IPS-15b (cell line): ENCODE data around the gene CTCF.

Experiments used
- H3K27me3 ChIP-seq: one replicate; pipeline ENCODE4 v1.6.1; 2013; ENCODE audit warnings: low read length; ENCODE audit not compliant: control insufficient read depth, insufficient read depth
- H3K36me3 ChIP-seq: one replicate; pipeline ENCODE4 v1.6.1; 2013; ENCODE audit warnings: low read length; ENCODE audit not compliant: control insufficient read depth, insufficient read depth
- H3K4me1 ChIP-seq: one replicate; pipeline ENCODE4 v1.6.1; 2013; ENCODE audit warnings: mild to moderate bottlenecking, low read length; ENCODE audit not compliant: control insufficient read depth, insufficient read depth
- H3K4me3 ChIP-seq: one replicate; pipeline ENCODE4 v1.5.1; 2013; ENCODE audit warnings: low read depth, low read length
- H3K9ac ChIP-seq: one replicate; pipeline ENCODE4 v1.6.1; 2013; ENCODE audit warnings: low read depth, mild to moderate bottlenecking, low read length
- H3K9me3 ChIP-seq: one replicate; pipeline ENCODE4 v1.6.1; 2013; ENCODE audit warnings: mild to moderate bottlenecking, low read length; ENCODE audit not compliant: control insufficient read depth, insufficient read depth

The CTCF gene

DNA sequence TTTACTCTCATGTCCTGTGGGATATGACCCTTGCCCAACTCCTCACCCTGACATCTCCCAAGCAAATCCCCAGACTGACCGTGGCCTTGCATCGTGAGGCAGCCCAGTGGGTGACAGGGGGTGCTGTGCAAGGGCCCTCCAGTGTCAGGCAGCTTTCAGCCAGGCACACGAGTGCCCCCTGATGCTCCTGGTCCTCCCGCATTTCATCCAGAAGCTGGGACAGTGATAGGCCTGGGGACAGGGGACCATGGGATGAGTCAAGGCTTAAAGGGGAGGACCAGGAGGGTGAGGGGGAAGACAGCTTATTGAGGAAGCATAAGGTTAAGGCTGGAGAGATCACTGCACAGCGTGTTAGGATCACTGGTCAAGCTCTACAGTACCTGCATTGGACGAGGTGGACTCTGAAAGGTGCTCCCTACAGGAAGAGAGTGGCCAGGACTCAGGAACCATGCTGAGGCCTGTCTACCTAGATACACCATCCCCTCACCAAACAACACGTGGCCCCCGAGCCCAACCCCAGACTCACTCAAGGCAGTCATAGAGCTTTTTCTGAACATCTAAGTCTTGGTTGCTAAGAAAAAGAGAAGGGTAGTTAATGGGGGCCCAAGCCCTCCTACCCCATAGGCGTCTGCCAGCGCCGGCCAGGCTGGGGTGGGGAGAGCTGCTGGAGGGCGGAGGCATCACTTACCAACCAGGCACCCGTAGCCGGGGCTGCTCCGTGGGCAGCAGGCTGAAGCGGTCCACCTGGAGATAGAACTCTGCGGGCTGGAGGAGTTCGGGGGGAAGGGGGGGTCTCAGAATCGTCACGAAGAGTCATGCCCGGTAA lies 96.7 kb downstream of the CTCF start:
- Histone ChIP-seq H3K36me3 (peaks cover 12% of the 10 kb centered on the region), H3K4me3 (peak overlapping the region; percentile 99), H3K9me3 (no peaks in the 10 kb centered on the region), H3K9ac (no peak overlapping the region), H3K27me3 (peaks cover 5% of the 10 kb centered on the region), H3K4me1 (peaks cover 4% of the 10 kb centered on the region)

DNA sequence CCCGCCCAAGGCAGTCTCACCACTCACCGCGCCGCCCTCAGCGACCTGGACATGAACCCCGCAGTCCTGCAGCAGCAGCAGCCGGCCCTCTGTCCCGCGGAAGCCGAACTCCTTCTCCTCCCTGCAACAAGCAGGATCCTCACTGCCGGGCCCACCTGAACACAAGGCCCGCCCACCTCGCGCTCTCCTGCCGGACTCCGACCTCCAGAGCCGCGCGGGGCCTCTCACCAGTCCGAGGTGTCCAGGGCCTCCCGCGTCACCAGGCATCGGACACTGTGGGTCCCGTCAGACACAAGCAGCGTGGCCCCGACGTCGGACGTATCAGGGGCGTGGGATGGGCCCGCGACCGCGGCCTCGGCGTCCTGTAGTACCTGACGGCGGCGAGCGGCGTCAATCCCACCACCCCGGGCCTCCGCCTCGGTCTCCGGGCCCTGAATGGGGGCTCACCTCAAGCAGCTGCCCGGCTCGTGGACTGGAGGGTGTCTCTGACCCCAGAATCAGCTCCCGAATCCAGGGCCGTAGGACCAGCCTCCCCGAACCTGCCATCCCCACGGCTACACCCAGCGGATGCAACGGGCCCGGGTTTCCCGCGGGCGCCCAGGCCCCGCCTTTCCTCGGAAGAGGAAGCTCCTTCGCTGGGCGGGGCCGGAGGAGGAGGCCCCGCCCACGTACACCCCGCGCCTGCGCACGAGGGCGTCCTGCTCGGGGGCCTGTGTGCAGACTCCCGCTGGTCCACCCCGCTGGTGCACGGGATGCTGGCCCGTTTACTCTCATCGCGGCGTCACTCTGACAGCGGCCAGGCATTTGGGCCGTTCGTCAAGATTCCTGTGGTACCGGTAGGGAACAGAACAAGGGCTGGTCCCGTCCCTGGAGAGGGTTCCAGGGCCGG lies 97.6 kb downstream of the CTCF start, which contains the start of gene ACD:
Gene ACD (minus strand): TSS at position 586 of the 889 bp plus-strand sequence. CDS start 40 bp downstream, at position 546.
- H3K36me3 ChIP-seq = peaks cover 12% of the 10 kb centered on the region
- H3K9ac ChIP-seq = peak within 1 kb of the TSS; percentile 76
- peak within 1 kb of the TSS; percentile 99 for H3K4me3 ChIP-seq
- H3K27me3 ChIP-seq = peaks cover 5% of the 10 kb centered on the region
- no peaks in the 10 kb centered on the region for H3K9me3 ChIP-seq
- peaks cover 4% of the 10 kb centered on the region for H3K4me1 ChIP-seq

DNA sequence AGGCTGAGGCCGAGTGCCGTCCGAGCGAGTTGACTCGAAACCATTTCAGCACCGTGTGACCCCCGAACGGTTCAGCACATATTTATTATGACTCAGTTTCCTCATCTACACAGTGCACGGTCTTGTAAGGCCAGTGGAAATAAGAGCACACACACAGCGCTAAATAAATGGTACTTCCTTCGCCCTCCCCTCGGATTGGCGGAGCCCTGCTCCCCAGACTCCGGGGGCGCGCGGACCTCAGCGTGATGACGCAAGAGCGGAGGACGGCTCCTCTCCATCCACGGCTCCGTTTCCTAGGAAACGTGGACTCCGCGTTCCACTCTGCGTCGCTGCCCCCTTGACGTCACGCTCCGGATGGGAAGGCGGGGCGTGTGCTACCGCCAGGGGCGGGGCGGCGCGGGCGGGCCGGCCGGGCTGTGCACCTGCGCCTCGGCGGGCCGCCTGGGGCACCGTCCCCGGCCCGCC lies 98.3 kb downstream of the CTCF start, which contains the start of gene PARD6A:
Gene PARD6A (plus strand): TSS at position 397 of the 465 bp plus-strand sequence. CDS start 79 bp downstream, outside the sequence.
- H3K36me3 ChIP-seq = peaks cover 12% of the 10 kb centered on the region
- peak within 1 kb of the TSS; percentile 76 for H3K9ac ChIP-seq
- no peaks in the 10 kb centered on the region for H3K9me3 ChIP-seq
- H3K4me3 ChIP-seq = peak within 1 kb of the TSS; percentile 99
- peaks cover 6% of the 10 kb centered on the region for H3K27me3 ChIP-seq
- H3K4me1 ChIP-seq = peaks cover 4% of the 10 kb centered on the region

DNA sequence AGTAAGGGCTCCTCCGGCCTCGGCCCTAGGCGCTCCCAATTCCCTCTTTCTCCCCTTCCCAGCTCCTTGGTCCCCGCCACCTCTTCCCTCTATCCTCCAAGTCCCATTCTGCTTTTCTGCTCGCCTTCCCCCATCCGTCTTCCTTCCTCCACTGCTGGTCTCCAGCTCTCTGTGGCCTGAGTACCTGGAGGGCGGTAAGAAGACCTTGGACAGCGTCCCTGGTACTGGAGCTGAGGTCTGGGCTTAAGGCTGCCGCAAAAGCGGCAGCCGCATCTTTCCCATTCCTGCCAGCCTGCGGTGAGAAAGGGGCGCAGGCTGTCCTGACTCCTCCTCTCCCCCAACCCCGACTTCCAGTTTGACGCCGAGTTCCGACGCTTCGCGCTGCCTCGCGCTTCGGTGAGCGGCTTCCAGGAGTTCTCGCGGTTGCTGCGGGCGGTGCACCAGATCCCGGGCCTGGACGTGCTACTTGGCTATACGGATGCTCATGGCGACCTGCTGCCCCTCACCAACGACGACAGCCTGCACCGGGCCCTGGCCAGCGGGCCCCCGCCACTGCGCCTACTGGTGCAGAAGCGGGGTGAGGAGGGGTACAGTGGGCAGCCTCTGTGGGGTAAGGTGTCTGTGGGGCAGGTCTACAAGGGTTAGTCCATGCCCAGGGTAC lies 98.9 kb downstream of the CTCF start:
- H3K27me3 ChIP-seq = peaks cover 8% of the 10 kb centered on the region
- peak overlapping the region; percentile 84 for H3K4me3 ChIP-seq
- no peak overlapping the region for H3K9ac ChIP-seq
- no peaks in the 10 kb centered on the region for H3K9me3 ChIP-seq
- H3K36me3 ChIP-seq = peaks cover 12% of the 10 kb centered on the region
- H3K4me1 ChIP-seq = peaks cover 4% of the 10 kb centered on the region

DNA sequence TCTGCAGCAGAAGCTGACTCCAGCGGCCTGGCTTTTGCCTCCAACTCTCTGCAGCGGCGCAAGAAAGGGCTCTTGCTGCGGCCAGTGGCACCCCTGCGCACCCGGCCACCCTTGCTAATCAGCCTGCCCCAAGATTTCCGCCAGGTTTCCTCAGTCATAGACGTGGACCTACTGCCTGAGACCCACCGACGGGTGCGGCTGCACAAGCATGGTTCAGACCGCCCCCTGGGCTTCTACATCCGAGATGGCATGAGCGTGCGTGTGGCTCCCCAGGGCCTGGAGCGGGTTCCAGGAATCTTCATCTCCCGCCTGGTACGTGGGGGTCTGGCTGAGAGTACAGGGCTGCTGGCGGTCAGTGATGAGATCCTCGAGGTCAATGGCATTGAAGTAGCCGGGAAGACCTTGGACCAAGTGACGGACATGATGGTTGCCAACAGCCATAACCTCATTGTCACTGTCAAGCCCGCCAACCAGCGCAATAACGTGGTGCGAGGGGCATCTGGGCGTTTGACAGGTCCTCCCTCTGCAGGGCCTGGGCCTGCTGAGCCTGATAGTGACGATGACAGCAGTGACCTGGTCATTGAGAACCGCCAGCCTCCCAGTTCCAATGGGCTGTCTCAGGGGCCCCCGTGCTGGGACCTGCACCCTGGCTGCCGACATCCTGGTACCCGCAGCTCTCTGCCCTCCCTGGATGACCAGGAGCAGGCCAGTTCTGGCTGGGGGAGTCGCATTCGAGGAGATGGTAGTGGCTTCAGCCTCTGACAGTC lies 99.7 kb downstream of the CTCF start:
- Histone ChIP-seq H3K4me1 (peaks cover 4% of the 10 kb centered on the region), H3K4me3 (peak overlapping the region; percentile 84), H3K36me3 (peaks cover 9% of the 10 kb centered on the region), H3K9ac (no peak overlapping the region), H3K9me3 (no peaks in the 10 kb centered on the region), H3K27me3 (peaks cover 8% of the 10 kb centered on the region)

DNA sequence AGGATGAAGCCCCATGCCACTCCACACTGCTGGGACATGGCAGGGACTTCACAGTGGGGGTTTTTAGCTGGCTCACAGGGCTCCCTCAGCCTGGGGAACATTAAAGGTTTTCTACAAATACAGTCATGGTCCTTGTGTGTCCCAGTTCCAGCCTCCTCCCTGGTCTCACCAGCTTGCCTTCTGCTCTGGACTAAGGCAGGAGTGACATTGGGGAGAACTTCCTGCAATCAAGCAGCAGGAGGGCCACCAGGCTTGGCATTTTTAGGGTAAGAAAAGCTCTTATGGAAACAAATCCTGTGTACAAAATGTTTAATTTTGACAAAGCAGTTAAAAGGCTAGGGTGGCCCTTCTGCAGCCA lies 100.3 kb downstream of the CTCF start:
- peaks cover 9% of the 10 kb centered on the region for H3K36me3 ChIP-seq
- H3K4me1 ChIP-seq = peaks cover 7% of the 10 kb centered on the region

DNA sequence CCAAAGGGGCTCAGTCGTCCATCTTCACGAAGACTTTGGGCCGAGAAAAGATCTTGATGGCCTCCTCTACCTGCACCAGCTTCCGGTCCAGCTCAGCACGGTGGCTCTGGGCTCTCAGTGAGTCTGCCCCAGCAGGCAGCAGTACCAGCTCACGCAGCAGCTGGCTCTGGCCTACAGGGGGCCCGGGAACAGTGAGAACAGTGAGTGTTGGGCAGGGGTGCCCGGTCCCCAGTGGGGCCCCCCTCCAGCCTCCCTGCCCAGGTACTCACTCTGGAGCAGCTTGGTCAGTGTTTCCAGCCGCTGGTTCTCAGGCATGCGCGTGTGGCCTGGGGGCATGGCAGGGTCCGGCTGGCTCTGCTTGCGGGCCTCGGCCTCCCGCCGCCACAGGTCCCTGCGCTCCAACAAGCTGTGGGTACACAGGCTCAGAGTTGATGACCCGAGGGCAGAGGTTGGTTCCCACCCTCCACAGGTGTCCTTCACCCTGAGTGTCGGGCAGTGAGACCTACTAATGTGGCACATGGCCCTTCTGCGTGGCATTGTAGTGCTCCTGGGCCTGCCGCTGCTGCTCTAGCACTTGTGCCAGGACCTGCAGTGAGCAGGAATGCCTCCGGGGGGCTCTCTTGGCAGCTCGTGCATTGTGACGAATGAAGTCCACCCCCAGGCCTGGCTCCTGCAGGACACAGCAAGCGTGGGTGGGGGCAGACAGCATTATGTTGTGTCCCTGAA lies 101.0 kb downstream of the CTCF start:
- peaks cover 7% of the 10 kb centered on the region for H3K4me1 ChIP-seq
- H3K9me3 ChIP-seq = no peaks in the 10 kb centered on the region

More for the DNA sequence above, 100.3 kb downstream of the CTCF start:
- H3K9ac ChIP-seq = no peak overlapping the region
- no peaks in the 10 kb centered on the region for H3K9me3 ChIP-seq
- H3K27me3 ChIP-seq = peaks cover 8% of the 10 kb centered on the region
- H3K4me3 ChIP-seq = no peak overlapping the region

DNA sequence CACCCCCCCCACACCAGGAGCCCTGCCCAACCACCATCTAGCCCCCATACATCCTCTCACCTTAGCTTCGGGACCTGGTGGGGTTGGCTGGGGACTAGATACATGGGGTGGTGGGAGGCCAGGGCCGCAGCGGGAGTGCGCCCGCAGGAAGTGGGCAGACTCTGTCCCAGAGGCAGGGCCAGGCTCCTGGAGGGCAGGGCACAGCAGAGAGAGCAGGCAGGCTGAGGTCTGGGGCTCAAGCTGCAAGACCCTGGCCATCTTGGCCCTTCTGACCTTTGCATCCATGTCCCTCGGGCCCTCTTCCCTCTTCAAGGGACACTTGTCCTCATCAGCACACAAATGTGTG lies 101.5 kb downstream of the CTCF start:
- no peak overlapping the region for H3K4me3 ChIP-seq
- peaks cover 7% of the 10 kb centered on the region for H3K4me1 ChIP-seq
- peaks cover 4% of the 10 kb centered on the region for H3K36me3 ChIP-seq
- H3K9me3 ChIP-seq = no peaks in the 10 kb centered on the region
- H3K27me3 ChIP-seq = peaks cover 8% of the 10 kb centered on the region
- H3K9ac ChIP-seq = no peak overlapping the region

More for the DNA sequence above, 101.0 kb downstream of the CTCF start:
- Histone ChIP-seq H3K27me3 (peaks cover 8% of the 10 kb centered on the region), H3K4me3 (no peak overlapping the region), H3K9ac (no peak overlapping the region), H3K36me3 (peaks cover 9% of the 10 kb centered on the region)

DNA sequence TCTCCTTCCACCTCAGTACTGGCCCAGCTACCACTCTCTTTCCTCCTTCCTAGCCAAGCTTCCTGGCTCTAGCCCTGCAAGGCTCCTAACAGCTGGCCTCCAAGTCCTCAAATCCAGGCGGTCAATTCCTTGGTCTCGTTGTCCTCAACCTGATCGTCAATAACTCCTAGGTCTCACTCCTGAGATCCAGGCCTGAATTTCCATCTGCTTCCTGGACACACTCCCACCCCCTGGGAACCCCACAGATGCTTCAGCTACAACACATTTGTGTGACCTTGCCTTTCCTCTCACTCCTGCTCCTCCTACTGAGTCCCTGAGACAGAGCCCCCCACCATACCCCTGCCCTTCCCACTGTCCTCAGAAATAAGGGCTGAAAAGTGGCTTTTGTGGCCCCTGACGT lies 101.9 kb downstream of the CTCF start:
- Histone ChIP-seq H3K4me3 (no peak overlapping the region), H3K36me3 (no peaks in the 10 kb centered on the region), H3K4me1 (peaks cover 6% of the 10 kb centered on the region), H3K27me3 (peaks cover 5% of the 10 kb centered on the region), H3K9ac (no peak overlapping the region), H3K9me3 (no peaks in the 10 kb centered on the region)

DNA sequence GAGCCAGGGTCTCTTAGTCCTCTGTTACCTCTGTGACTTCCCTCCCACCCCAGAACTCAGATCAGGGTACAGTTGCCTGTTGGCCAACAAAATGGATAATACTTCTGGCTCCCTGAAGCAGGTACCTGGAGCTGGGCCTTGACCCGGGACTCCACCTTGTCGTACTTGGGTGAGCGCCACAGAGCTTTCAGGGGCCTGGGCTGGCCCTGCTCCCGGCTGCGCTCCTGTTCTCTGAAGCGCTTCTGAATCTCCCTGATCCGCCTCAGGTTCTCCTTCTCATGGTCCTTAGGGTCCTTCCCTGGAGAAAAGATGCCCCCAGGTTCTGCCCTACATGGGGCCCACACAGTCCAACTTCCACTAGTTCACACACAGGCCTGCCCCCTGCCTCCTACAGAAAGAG lies 102.5 kb downstream of the CTCF start:
- Histone ChIP-seq H3K4me3 (no peak overlapping the region), H3K4me1 (peaks cover 6% of the 10 kb centered on the region), H3K9me3 (no peaks in the 10 kb centered on the region), H3K9ac (no peak overlapping the region), H3K27me3 (peaks cover 5% of the 10 kb centered on the region), H3K36me3 (no peaks in the 10 kb centered on the region)
